ENCODE measurements around the gene NCK1.
"Not testable (repeated sequence)": the region's sequence is repeated elsewhere in the genome, so short reads cannot be mapped to it uniquely, and the experiment has no call there.

NCK1 gene

GRCh38 chr3:136982520-136983138 is 120.6 kb downstream of the NCK1 start:
- H3K4me1 Mint-ChIP-seq (ENCODE audit: low read depth): no peaks in the 10 kb centered on the region
- no peaks in the 10 kb centered on the region for H3K9me3 Mint-ChIP-seq
- H3K27me3 Mint-ChIP-seq (ENCODE audit: low read depth): no peaks in the 10 kb centered on the region
- no peak overlapping the region for H3K27ac Mint-ChIP-seq
- DNase-seq (ENCODE audit: low spot score): no peak
- no peak overlapping the region for H3K4me3 Mint-ChIP-seq
- H3K36me3 Mint-ChIP-seq (ENCODE audit: low read depth): no peaks in the 10 kb centered on the region

GRCh38 chr3:136984837-136985236 is 122.8 kb downstream of the NCK1 start:
- Mint-ChIP-seq H3K36me3 (ENCODE audit: low read depth) (no peaks in the 10 kb centered on the region), H3K4me1 (ENCODE audit: low read depth) (no peaks in the 10 kb centered on the region), H3K27me3 (ENCODE audit: low read depth) (no peaks in the 10 kb centered on the region), H3K4me3 (no peak overlapping the region), H3K9me3 (no peaks in the 10 kb centered on the region), H3K27ac (no peak overlapping the region)
- no peak for DNase-seq (ENCODE audit: low spot score)

- not testable (repeated sequence) for H3K9me3 Mint-ChIP-seq; H3K36me3 Mint-ChIP-seq (ENCODE audit: low read depth); H3K4me3 Mint-ChIP-seq; H3K27ac Mint-ChIP-seq; DNase-seq (ENCODE audit: low spot score); H3K4me1 Mint-ChIP-seq (ENCODE audit: low read depth); H3K27me3 Mint-ChIP-seq (ENCODE audit: low read depth)
Measured at GRCh38 chr3:136987398-136987980, 125.5 kb downstream of the NCK1 start.

GRCh38 chr3:136988651-136989050 is 126.6 kb downstream of the NCK1 start:
- Mint-ChIP-seq H3K9me3 (no peaks in the 10 kb centered on the region), H3K27me3 (ENCODE audit: low read depth) (no peaks in the 10 kb centered on the region), H3K4me1 (ENCODE audit: low read depth) (no peaks in the 10 kb centered on the region), H3K27ac (no peak overlapping the region), H3K4me3 (no peak overlapping the region), H3K36me3 (ENCODE audit: low read depth) (no peaks in the 10 kb centered on the region)
- no peak for DNase-seq (ENCODE audit: low spot score)

GRCh38 chr3:136989781-136990524 is 127.9 kb downstream of the NCK1 start:
- Mint-ChIP-seq H3K4me3 (no peak overlapping the region), H3K9me3 (no peaks in the 10 kb centered on the region), H3K27me3 (ENCODE audit: low read depth) (no peaks in the 10 kb centered on the region), H3K27ac (no peak overlapping the region), H3K36me3 (ENCODE audit: low read depth) (no peaks in the 10 kb centered on the region), H3K4me1 (ENCODE audit: low read depth) (peaks cover under 1% of the 10 kb centered on the region)
- no peak for DNase-seq (ENCODE audit: low spot score)

GRCh38 chr3:136990826-136991225 is 128.8 kb downstream of the NCK1 start:
- Mint-ChIP-seq H3K4me3 (no peak overlapping the region), H3K9me3 (no peaks in the 10 kb centered on the region), H3K36me3 (ENCODE audit: low read depth) (no peaks in the 10 kb centered on the region), H3K27me3 (ENCODE audit: low read depth) (no peaks in the 10 kb centered on the region), H3K27ac (no peak overlapping the region), H3K4me1 (ENCODE audit: low read depth) (peaks cover 2% of the 10 kb centered on the region)
- no peak for DNase-seq (ENCODE audit: low spot score)

GRCh38 chr3:136992115-136992514 is 130.1 kb downstream of the NCK1 start:
- no peak overlapping the region for H3K27ac Mint-ChIP-seq
- H3K36me3 Mint-ChIP-seq (ENCODE audit: low read depth): no peaks in the 10 kb centered on the region
- DNase-seq (ENCODE audit: low spot score): no peak
- no peaks in the 10 kb centered on the region for H3K9me3 Mint-ChIP-seq
- H3K4me1 Mint-ChIP-seq (ENCODE audit: low read depth): peaks cover 2% of the 10 kb centered on the region
- H3K4me3 Mint-ChIP-seq: no peak overlapping the region
- H3K27me3 Mint-ChIP-seq (ENCODE audit: low read depth): no peaks in the 10 kb centered on the region

- no peaks in the 10 kb centered on the region for H3K36me3 Mint-ChIP-seq (ENCODE audit: low read depth)
- no peak overlapping the region for H3K27ac Mint-ChIP-seq
- peaks cover 2% of the 10 kb centered on the region for H3K4me1 Mint-ChIP-seq (ENCODE audit: low read depth)
- no peak overlapping the region for H3K4me3 Mint-ChIP-seq
- no peak for DNase-seq (ENCODE audit: low spot score)
- no peaks in the 10 kb centered on the region for H3K9me3 Mint-ChIP-seq
- H3K27me3 Mint-ChIP-seq (ENCODE audit: low read depth): no peaks in the 10 kb centered on the region
Measured at GRCh38 chr3:136994772-136995516, 132.9 kb downstream of the NCK1 start.

- no peak for DNase-seq (ENCODE audit: low spot score)
- Mint-ChIP-seq H3K27me3 (ENCODE audit: low read depth) (no peaks in the 10 kb centered on the region), H3K9me3 (no peaks in the 10 kb centered on the region), H3K27ac (no peak overlapping the region), H3K4me1 (ENCODE audit: low read depth) (peaks cover 2% of the 10 kb centered on the region), H3K4me3 (no peak overlapping the region), H3K36me3 (ENCODE audit: low read depth) (no peaks in the 10 kb centered on the region)
Measured at GRCh38 chr3:136995652-136996051, 133.6 kb downstream of the NCK1 start.

All from T-helper 2 cell treated with Interferon-gamma antibody and Interleukin-4, amounts not matched to agents 5 μg/mL and 100 μg/mL, for 36 hours (primary cell).